ENCODE data around the gene PTPN18. TPM values are rescaled to one million over a fixed set of nuclear protein-coding genes. Genes with fewer than 3 reads are reported as not detected.
"Not testable (repeated sequence)": the region's sequence is repeated elsewhere in the genome, so short reads cannot be mapped to it uniquely, and the experiment has no call there.

The PTPN18 gene
- 100 to 1,000 TPM in 1 of 2 donors, 10 to 100 TPM in 1; 53.2 to 102 TPM for total RNA-seq
- total RNA-seq: 37.1 to 41.2 reads per million in 2 donors

DNA sequence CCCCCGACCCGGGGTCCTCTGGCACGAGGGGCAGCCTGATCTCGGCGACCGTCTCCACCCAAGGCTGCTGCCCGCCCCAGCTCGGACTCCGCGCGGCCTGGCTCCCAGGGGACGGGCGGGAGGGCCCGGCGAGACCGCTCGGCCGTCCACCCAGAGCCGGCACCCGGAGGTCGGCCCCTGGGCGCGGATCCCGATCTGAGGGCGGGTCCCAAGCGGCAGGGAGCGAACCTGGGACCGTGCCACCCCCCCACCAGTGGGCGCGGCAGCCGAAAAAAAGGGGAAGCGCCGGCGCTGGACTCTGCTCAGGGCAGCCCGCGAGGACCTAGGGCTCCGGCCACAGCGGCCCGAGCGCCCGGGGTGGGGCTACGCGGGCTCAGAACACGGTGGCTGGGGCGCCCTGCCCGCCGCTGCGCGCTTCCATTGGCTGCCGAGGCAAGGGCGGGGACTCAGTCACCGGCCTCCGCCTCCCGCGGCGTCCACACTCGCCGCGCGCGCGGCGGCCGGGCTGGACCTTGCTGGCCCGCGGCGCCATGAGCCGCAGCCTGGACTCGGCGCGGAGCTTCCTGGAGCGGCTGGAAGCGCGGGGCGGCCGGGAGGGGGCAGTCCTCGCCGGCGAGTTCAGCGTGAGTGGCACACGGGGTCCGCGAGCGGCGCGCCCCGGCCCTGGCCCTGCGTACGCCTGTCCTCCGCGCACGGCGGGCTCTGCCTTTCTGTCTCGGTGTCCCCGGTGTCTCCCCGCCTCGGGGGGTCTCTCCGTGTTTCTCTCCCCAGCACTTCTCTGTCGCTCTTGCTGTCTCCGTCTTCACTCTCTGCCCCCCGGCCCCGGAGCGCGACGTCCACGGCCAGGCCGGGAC, at the start of gene PTPN18:
PTPN18 (plus strand) TSS at position 479 of the 854 bp plus-strand sequence; CDS start at position 531, 52 bp downstream.
- no peaks in the 10 kb centered on the region for H3K36me3 Mint-ChIP-seq (ENCODE audit: low read depth)
- no peaks in the 10 kb centered on the region for H3K9me3 ChIP-seq (ENCODE audit: control insufficient read depth, low read length, poor library complexity, severe bottlenecking)
- H3K4me3 Mint-ChIP-seq: peak within 1 kb of the TSS; percentile 86
- peak; percentile 40 to 55 (median 47) for DNase-seq
- ATAC-seq: peak; percentile 93
- H3K27ac Mint-ChIP-seq: no peak within 1 kb of the TSS
- no peaks in the 10 kb centered on the region for H3K27me3 Mint-ChIP-seq
- H3K4me1 Mint-ChIP-seq: peaks cover 8% of the 10 kb centered on the region

- Mint-ChIP-seq H3K4me1 (no peaks in the 10 kb centered on the region), H3K27ac (no peak overlapping the region), H3K27me3 (peaks cover 20% of the 10 kb centered on the region), H3K36me3 (ENCODE audit: low read depth) (no peaks in the 10 kb centered on the region), H3K4me3 (no peak overlapping the region)
- DNase-seq (no peak), ATAC-seq (no peak)
- H3K9me3 ChIP-seq (ENCODE audit: control insufficient read depth, low read length, poor library complexity, severe bottlenecking): peaks cover 2% of the 10 kb centered on the region
These were observed 48.0 kb upstream of the PTPN18 start for GRCh38 chr2:130307850-130308249.

- H3K4me1 Mint-ChIP-seq: no peaks in the 10 kb centered on the region
- H3K4me3 Mint-ChIP-seq: no peak overlapping the region
These were observed 45.0 kb upstream of the PTPN18 start for GRCh38 chr2:130310881-130311280.

DNA sequence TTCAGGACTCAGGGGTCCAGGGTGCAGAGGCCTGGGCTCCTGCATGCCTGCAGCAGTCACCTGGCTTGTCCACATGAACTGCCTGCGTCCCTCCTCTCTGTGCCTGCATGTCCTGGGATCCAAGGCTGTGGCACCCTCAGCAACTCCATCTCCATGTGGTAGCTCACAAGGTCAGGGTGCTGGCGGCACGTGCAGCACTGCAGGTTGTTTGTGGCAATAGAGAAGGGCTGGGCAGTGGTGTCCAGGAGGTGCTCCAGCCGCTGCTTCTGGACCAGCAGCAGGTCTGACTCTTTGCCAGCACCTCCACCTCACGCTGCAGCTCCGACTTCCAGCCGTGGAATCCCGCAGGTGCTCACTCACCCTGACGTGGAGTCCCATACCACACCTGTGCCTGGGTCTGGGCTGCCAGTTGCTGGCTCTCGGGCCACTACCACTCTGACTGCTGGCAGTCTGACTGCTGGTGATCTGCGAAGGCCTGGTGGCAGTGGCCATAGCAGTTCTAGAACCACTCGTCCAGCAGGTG, 42.0 kb upstream of the PTPN18 start:
- Mint-ChIP-seq H3K4me3 (no peak overlapping the region), H3K27me3 (peaks cover 16% of the 10 kb centered on the region), H3K4me1 (no peaks in the 10 kb centered on the region), H3K36me3 (ENCODE audit: low read depth) (no peaks in the 10 kb centered on the region), H3K27ac (no peak overlapping the region)
- DNase-seq (no peak), ATAC-seq (no peak)
- H3K9me3 ChIP-seq (ENCODE audit: control insufficient read depth, low read length, poor library complexity, severe bottlenecking): peaks cover 2% of the 10 kb centered on the region

More at GRCh38 chr2:130310881-130311280, 45.0 kb upstream of the PTPN18 start:
- Mint-ChIP-seq H3K27ac (no peak overlapping the region), H3K27me3 (peaks cover 22% of the 10 kb centered on the region), H3K36me3 (ENCODE audit: low read depth) (no peaks in the 10 kb centered on the region)
- DNase-seq (no peak), ATAC-seq (no peak)
- H3K9me3 ChIP-seq (ENCODE audit: control insufficient read depth, low read length, poor library complexity, severe bottlenecking): peaks cover 2% of the 10 kb centered on the region

DNA sequence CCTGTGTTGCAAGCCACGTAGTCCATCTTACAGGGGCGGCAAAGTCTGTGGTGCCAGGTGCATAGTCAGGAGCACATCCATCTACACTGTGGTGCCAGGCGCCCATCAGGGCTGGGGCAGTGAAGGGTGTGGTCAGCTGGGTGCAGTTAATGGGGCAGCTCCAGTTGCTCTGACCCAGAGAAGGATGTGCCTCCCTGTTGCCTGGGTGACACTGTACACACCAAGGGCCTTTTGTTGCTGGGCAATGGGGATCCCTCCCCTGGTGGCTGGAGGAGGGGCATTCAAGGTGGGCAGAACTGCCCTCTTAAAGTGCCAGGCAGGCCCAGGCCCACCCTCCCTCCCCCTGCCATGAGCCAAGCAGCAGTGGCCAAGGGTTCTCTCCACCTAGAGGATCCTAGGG, 41.5 kb upstream of the PTPN18 start:
- no peak overlapping the region for H3K27ac Mint-ChIP-seq
- H3K9me3 ChIP-seq (ENCODE audit: control insufficient read depth, low read length, poor library complexity, severe bottlenecking): peaks cover 2% of the 10 kb centered on the region
- ATAC-seq (no peak), DNase-seq (no peak)
- H3K36me3 Mint-ChIP-seq (ENCODE audit: low read depth): no peaks in the 10 kb centered on the region
- no peak overlapping the region for H3K4me3 Mint-ChIP-seq
- peaks cover 21% of the 10 kb centered on the region for H3K27me3 Mint-ChIP-seq
- no peaks in the 10 kb centered on the region for H3K4me1 Mint-ChIP-seq

- no peak for DNase-seq
- ATAC-seq: no peak
- no peaks in the 10 kb centered on the region for H3K9me3 ChIP-seq (ENCODE audit: control insufficient read depth, low read length, poor library complexity, severe bottlenecking)
- no peak overlapping the region for H3K4me3 Mint-ChIP-seq
- H3K4me1 Mint-ChIP-seq: no peaks in the 10 kb centered on the region
- H3K36me3 Mint-ChIP-seq (ENCODE audit: low read depth): no peaks in the 10 kb centered on the region
- peaks cover 37% of the 10 kb centered on the region for H3K27me3 Mint-ChIP-seq
- no peak overlapping the region for H3K27ac Mint-ChIP-seq
These were observed 39.3 kb upstream of the PTPN18 start for GRCh38 chr2:130316596-130316995.

GRCh38 chr2:130318906-130319305, 37.0 kb upstream of the PTPN18 start:
- ATAC-seq (no peak), DNase-seq (no peak)
- no peak overlapping the region for H3K4me3 Mint-ChIP-seq
- no peaks in the 10 kb centered on the region for H3K9me3 ChIP-seq (ENCODE audit: control insufficient read depth, low read length, poor library complexity, severe bottlenecking)
- peaks cover 48% of the 10 kb centered on the region for H3K27me3 Mint-ChIP-seq
- no peaks in the 10 kb centered on the region for H3K4me1 Mint-ChIP-seq
- H3K36me3 Mint-ChIP-seq (ENCODE audit: low read depth): no peaks in the 10 kb centered on the region
- no peak overlapping the region for H3K27ac Mint-ChIP-seq

GRCh38 chr2:130319536-130319935, 36.3 kb upstream of the PTPN18 start:
- Mint-ChIP-seq H3K36me3 (ENCODE audit: low read depth) (no peaks in the 10 kb centered on the region), H3K27ac (no peak overlapping the region), H3K27me3 (peaks cover 55% of the 10 kb centered on the region), H3K4me3 (no peak overlapping the region), H3K4me1 (no peaks in the 10 kb centered on the region)
- DNase-seq: no peak
- no peak for ATAC-seq
- H3K9me3 ChIP-seq (ENCODE audit: control insufficient read depth, low read length, poor library complexity, severe bottlenecking): no peaks in the 10 kb centered on the region

- H3K27me3 Mint-ChIP-seq: peaks cover 72% of the 10 kb centered on the region
- H3K4me3 Mint-ChIP-seq: no peak overlapping the region
- no peak for ATAC-seq
- H3K36me3 Mint-ChIP-seq (ENCODE audit: low read depth): peaks cover 3% of the 10 kb centered on the region
- H3K27ac Mint-ChIP-seq: no peak overlapping the region
- no peaks in the 10 kb centered on the region for H3K9me3 ChIP-seq (ENCODE audit: control insufficient read depth, low read length, poor library complexity, severe bottlenecking)
- H3K4me1 Mint-ChIP-seq: peaks cover 6% of the 10 kb centered on the region
- DNase-seq: no peak
These were observed 27.9 kb upstream of the PTPN18 start for GRCh38 chr2:130327703-130328527.

DNA sequence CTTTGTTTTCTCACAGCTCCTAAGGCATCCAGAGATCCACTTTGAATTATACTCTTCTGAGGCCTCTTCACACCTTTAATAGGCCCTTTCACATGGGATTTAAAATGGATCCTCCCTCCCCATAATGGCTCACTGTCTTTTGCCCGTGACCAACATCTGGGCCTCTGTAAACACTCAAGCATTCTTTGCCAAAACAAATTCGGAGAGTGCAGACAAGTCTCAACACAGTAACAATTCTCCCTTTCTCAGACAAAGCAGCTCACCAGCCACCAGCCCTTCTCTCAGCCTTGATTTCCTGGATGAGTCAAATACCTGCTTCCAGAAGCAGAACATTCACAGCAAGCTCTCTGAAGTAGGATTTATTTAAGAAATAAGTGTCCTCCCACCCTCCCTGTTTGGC, 27.1 kb upstream of the PTPN18 start:
- no peak for DNase-seq
- Mint-ChIP-seq H3K4me1 (peaks cover 6% of the 10 kb centered on the region), H3K27me3 (peaks cover 69% of the 10 kb centered on the region), H3K36me3 (ENCODE audit: low read depth) (peaks cover 3% of the 10 kb centered on the region), H3K4me3 (no peak overlapping the region), H3K27ac (no peak overlapping the region)
- ATAC-seq: no peak
- H3K9me3 ChIP-seq (ENCODE audit: control insufficient read depth, low read length, poor library complexity, severe bottlenecking): no peaks in the 10 kb centered on the region

DNA sequence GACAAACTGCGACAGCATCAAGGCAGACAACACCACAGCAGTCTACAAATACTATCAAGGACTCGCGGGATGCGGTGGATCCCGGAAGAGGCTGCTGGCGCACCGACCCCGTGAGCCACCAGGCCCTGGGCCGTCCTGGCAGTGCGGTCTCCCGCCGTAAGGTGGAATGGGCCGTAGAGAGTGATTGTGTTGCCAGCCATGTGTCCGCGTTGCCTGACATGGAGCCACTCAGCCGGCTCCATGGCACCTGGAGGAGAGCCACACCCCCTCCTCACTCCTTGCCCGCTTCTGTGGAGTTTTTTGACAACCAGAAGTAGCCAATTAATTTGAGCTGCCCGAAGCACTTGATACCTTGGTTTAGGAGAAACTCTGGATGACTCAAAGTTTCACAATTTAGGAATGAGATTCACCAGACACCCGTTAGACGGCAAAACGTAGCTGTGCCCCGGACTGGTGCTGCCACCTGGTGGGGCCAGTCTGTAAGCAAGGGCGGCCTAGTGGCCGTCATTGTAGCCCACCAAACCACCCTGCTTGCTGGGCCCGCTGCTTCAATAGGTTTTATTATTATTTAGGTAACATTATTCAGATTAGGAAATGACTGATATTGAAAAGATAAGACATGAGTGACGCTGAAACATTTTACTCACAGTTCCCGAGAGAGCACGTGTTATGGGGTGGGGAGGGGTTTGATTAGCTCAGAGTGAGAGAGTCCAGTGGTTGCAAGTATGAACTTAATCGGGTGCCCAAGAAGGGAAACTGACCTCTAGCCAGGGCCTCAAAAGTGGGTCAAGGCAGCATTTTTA, 23.4 kb upstream of the PTPN18 start:
- peaks cover 3% of the 10 kb centered on the region for H3K36me3 Mint-ChIP-seq (ENCODE audit: low read depth)
- peaks cover 54% of the 10 kb centered on the region for H3K27me3 Mint-ChIP-seq
- H3K4me1 Mint-ChIP-seq: peaks cover 6% of the 10 kb centered on the region
- H3K9me3 ChIP-seq (ENCODE audit: control insufficient read depth, low read length, poor library complexity, severe bottlenecking): no peaks in the 10 kb centered on the region
- ATAC-seq (peak; percentile 91), DNase-seq (peak; percentile 47 to 60 (median 50))
- H3K27ac Mint-ChIP-seq: peak overlapping the region; percentile 37
- H3K4me3 Mint-ChIP-seq: peak overlapping the region; percentile 9

- not testable (repeated sequence) for H3K4me1 Mint-ChIP-seq; H3K27ac Mint-ChIP-seq; H3K36me3 Mint-ChIP-seq (ENCODE audit: low read depth); ATAC-seq; H3K9me3 ChIP-seq (ENCODE audit: control insufficient read depth, low read length, poor library complexity, severe bottlenecking); H3K4me3 Mint-ChIP-seq; DNase-seq
- H3K27me3 Mint-ChIP-seq: peaks cover 50% of the 10 kb centered on the region
These were observed 22.6 kb upstream of the PTPN18 start for GRCh38 chr2:130333253-130333652.

Measured in T-helper 17 cell (primary cell).